Midbrain (tissue), 1 donor: Measurements from ENCODE around the gene PGLYRP2.

Source experiments
- DNase-seq: peaks from one replicate; lab custom pipeline; 2025; lab: John Stamatoyannopoulos, UW

The PGLYRP2 gene

DNA sequence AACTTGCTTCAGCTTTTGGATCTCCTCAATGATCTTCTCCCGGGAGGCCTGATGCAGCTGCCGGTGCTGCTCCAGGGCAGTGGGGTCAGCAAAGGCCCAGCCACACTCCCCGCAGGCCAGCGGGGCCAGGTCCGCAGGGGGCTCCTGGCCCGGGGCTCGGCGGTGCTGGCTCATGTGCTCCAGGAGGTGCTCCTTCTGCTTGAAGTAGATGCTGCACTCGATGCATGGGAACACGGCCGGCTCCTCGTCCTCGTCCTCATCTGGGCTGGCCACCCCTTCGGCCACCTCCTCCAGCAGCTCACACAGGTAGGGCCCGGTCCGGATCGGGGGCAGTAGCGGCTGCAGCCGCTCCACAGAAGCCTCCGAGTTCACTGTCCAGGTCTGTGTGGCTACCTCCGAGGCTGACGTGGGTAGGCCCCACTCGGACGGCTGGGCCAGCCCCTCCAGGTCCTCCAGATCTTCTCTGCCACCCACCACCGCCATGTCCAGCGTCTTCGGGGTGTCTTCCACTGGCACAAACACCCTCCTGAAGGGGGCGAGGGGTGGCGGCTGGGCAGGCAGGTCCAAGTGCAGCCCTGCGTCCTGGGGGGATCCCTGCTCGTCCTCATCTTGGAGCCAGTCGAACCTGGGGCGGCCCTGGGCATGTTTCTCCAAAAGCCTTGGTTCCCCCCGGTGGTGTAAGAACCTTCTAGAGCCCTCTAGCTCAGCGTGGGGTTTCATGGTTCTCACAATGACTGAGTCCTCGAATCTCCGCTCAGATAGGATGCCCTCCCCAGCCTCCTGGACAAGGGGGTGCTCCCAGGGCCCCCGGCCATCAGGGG is 39.3 kb downstream of the PGLYRP2 start:
- no peak for DNase-seq

DNA sequence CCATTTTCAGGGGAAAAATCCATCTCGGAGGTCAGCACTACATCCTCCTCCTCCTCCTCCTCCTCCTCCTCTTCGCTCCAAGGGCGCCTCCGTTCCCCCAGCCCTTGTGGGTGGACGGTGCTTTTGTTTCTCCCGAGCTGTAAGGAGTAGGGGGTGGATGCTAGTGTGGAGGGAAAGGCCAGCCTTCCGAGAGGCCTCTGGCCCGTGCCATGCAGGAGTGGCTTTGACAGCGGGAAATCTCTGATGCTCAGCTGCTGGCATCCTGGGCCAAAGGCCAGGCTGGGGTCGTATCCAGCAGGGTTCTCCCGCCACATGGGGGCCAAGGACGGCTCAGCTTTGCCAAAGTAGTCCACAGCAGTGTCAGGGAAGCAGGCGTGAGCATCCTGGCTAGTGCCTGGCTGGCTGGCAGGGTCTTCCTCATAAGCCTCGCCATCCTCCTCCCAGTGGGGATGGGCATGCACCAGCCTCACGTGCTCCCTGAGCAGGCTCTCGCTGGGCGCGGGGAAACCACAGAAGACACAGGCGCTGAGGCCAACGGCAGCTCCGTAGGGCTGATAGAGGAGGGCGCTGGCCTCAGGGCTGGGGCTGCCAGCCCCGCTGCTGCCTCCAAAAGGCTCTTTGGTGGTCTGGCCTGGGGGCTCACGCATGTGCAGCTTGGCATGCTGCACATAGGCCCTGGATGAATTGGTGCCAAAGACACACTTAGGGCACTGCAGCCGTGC is 40.1 kb downstream of the PGLYRP2 start:
- DNase-seq: no peak

DNA sequence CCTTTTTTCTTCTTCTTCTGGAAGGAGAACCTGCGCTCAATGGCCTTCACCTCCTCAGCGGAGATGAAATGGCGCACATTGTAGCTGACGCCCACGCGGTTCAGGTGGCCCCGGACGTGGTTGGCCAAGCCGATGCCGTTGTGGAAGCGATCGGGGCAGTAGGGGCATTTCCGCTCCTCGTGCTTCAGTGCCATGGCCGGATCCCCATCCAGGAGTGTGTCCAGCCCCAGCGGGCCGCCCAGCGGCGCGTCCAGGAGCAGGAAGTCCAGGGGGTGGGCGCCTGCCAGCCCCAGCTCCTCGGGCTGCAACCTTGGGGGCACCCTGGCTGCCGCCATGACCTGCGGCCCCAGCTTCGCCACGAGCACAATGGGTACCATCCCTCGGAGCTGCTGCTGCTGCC is 40.7 kb downstream of the PGLYRP2 start:
- DNase-seq: no peak

DNA sequence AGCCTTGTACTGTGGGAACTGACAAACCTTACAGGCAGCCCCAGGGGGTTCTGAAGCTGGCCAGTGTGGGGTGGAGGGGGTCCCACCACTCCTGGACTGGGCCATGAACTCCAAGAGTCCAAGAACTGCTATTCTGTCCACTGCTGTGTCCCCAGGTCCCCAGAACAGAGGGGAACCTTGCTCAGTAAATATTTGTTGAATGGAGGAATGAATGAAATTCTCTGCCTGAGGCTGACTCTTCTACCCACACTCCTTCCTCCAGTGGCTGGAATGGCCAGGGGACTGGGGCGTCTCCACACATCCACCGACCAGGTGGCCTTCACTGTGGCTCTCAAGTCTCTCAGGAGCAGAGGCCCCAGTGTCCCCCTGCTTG is 41.2 kb downstream of the PGLYRP2 start:
- no peak for DNase-seq

DNA sequence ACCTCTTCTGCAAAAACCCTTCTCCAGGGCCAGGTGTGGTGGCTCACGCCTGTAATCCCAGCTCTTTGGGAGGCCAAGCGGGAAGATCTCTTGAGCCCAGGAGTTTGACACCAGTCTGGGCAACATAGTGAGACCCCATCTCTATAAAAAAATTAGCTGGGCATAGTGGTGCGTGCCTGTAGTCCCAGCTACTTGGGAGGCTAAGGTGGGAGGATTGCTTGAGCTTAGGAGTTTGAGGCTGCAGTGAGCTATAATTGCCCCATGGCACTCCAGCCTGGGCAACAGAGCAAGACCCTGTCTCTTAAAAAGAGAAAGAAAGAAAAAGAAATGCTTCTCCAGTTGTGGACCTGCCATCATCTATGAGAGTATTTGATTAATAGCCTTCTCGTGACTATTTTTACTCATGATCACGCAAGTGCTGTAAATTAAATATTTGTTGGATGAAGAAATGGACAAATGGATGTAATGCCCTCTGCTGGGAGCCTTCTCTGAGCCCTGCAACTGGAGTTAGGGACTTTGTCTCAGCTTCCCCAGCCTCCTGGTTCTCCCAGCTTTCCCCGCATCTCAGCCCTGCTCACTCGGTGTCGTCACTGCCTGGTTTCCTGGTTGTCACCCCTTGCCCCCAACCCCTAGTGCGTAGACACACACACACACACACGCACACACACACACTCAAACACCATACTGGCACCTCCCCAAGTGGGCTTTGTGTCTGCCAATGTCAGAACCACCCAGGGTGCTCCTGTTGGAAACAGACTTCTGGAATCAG is 41.8 kb downstream of the PGLYRP2 start:
- no peak for DNase-seq

DNA sequence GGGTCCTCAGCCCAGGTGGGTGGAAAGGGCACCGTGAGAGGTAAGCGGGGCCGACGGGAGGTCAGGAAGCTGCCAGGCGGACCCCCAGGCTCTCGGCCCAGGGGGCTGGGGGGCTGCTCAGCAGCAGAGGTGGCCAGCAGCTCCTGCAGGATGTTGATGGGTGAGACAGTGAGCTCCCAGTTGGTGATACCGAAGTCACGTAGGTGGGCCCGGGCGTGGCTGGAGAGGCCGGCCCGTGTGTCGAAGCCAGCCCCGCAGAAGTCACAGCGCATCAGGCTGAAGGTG is 42.5 kb downstream of the PGLYRP2 start:
- DNase-seq: no peak

DNA sequence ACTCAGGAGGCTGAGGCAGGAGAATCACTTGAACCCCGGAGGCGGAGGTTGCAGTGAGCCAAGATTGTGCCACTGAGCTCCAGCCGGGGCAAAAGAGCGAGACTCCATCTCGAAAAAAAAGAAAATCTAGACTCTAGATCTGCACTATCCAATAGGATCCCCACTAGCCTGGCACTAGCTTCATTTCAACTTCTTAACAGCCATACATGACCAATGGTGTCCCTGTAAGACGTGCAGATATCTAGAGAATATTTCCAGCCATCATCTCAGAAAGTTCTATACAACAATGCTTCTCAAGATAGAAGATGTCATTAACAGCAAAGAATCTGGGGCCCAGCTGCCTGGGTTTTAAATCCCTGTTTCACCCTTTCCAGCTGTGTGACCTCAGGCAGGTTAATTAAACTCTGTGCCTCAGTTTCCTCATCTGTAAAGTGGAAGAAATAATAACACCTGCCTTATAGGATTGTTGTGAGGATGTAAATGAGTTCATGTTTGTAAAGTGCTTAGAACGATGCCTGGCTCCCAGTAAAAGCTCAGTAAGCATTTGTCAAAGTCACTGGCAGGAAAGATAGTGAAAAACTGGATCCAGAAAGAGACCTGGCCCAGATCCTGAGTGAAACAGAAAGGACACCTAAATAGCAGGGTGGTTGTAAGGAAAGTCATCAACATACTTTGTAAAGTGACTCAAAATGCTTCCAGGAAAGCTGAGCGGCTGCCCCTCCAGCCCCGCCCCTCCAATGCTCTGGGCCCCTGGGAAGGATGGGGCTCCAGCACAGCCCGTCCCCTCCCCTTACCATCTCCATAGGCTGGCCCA is 43.1 kb downstream of the PGLYRP2 start:
- no peak for DNase-seq

DNA sequence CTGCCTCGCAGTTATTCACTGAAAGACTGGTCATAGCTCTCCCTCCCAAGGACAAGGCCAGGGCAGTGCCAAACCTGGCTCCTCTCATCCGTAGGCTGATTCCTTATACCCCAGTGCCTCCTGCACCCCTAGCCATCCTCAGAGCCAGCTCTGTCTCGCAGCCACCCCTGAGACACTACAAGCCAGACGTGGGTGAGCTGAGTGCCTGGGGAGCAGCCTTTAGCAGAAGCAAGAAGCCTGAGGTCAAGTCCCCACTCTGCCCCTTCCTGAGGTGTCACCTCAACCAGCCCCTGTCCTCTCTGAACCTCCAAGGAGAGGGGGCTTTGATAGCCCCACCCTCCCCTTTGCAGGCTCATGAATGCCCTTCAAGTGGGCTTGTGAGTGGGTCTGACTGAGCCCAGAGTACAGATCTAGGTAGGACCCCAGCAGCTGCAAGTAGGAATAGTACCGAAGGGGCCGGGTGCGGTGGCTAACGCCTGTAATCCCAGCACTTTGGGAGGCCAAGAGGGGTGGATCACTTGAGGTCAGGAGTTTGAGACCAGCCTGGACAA is 45.7 kb downstream of the PGLYRP2 start:
- no peak for DNase-seq

DNA sequence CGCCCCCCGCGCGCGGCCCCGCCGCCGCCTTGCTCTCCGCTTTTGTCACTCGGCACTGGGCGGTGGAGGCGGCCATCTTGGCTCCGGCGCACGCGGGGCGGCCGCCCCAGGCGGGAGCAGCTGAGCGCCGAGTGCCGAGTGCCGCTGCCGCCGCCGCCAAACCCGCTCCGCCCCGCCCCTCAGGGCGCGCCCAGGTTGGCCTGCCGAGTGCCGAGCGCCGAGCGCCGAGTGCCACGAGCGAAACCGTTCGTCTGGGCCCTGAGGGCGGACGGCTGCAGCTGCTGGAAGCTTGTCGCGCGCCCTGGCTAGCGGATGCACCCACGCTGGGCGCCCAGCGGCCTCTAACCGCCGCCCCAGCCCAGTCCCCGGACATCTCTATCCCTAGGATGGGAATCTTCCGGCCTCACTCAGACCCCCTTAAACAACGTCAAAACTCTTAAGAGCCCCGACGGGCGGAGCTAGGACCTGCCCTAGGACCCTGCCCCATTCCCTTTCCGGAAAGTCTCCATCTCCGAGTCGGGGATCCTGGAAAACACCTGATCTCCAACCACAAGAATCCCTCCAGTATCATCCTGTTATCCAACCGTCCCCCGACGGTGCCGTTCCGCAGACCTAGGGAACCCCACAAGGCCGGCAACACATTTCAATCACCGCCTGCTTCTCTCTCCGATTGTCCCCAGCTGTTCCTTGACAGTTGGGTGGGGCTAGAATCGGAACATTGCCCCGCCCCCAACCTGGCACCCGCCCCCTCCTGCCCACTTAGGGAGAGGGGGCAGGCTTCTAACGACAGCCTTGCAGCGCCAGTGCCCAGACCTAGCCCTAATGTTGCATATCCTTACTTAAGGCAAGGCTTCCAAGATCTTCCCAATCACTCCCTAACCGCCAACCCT is 46.4 kb downstream of the PGLYRP2 start:
- DNase-seq: peak; percentile 91

DNA sequence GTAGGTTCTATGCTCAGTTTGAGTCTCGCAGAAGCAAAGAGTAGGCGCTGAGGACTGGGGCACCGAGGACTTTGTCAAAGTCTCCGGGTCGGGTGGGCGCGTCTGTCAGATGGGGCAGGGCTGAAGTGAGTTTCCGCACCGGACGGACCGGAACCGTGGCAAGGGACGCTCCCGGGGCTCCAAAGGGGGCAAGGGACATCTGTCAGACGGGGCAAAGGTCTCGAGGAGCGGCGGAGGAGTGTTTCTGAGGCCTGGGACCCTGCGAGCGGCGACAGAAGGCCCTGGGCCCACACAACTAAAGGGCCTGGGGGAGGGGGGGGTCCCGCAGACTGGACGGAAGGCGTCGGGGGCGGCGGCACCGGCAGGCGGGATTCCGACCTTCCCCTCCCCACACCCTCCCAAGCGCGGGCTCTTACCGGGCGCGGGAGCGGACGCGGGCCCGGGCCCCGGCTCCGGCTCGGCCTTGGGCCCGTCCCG is 47.2 kb downstream of the PGLYRP2 start:
- DNase-seq: no peak

DNA sequence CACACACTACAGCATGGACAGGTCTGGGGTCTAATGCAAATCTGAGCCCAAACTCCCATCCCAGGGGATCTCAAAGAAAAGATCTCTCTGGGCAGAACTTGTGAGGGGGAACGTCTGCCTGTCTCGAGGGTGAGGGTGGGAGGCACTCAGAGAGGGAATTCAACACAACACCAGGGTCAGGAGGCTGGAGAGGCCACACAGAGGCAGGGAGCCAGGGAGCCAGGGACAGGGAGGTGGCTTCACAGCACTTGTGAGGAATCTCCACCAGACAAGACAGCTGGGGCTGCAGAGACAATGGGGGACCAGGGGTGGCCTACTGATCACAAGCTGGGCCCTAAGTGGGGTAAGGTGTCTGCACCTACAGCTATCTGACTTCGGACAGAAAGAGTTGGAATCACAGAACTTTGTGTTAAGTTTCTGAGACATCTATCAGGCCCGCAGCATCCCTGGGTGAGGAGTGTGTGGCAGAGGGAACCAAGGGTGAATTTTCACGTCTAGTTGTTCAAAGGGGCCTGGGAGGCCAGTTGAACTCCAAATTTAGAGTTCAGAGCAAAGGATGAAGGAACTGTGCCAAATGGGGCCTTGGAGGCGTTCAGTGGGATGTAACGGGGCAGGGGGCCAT is 47.8 kb downstream of the PGLYRP2 start:
- DNase-seq: no peak

DNA sequence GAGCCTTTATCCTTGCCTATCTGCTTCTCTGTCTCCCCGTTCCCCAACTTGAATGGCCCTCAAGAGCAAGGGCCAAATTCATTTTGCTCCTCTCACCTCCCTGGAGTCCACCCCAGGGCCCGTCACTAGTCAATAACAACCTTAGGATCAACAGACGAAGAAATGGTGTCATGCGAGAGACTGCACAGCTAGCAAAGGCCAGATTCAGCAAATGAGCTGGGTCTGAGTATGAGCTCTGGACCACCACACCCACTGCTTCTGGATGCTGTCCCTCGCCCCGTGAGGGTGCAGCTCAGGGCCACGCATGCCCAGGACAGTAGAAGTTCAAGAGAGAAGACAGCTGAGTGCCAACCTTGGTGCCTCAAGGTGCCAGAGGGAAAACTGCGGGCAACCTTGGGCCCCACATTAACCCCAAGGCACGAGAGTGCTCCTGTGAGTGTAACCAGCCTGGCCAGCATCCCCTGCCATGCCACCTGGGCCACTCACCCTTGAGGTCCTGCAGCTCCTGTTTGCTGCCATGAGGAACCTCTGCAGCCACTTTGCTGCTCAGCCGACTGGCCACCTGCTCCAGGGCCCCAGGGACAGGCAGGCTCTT is 48.7 kb downstream of the PGLYRP2 start:
- no peak for DNase-seq

DNA sequence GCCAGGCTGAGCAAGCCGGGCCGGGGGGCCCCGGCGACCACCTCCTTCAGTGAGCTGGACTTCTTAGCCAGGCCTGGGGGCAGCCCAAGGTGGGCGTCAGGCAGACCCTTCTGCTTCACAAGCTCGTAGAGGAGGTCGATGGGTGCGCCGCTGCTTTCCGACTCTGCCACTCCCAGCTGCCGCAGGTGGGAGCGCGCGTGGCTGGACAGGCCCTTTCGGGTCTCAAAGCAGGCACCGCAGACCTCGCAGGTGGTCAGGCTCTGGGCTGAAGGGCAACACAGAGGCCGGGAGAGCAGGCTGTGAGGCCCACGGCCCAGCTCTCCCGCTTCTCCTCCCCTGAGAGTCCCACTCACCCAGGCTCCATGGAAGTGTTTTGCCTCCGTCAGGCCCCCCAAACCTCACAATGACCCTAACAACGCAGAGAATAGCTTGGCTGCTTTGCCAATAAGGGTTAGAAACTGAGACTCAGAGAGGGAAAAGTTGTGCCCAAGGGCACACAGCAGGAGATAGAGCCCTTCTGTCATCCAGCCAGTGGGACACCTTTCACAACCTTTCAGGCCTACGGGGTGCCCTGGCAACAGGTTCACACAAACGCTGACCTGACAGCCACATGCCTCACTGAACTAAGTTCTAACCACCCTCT is 49.4 kb downstream of the PGLYRP2 start:
- no peak for DNase-seq

DNA sequence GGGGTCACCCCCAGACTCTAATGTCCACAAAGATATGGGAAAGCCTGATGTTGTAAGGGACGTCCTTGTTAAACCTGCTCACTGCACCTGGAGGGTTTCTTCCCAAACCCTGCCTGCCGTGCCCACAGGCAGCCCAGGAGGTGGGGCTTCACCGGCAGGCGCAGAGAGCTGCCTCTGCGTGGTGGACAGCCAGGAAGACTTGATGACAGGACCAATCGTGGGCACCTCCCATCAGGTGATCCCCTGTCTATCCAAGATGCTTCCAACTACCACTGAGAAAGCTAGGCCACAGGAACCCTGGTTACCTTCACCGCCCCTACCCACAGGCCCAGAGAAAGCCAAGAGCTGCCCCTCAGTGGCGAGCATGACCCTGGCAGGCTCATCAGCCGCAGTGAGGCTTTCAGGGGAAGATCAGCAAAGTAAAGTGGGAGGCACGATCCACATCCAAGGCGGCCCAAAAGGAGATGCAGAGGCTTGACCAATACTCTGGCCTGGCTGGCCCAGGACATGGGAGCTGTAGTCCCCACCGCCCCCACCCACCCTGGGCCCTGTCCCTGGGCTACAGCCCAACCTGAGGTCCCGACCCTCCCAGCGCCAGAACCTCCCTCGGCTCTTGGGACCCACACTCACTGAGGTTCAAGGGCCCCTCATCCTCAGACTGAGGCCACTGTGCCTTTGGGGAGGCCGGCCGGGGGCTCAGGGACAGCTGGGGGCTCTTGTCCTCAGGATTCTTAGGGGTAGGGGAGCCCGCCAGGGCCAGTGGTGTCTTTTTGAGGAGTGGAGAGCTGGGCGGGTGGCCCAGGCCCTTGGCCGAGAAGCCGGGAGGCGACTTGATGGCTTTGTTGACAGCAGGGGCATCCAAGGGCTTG is 50.1 kb downstream of the PGLYRP2 start:
- DNase-seq: no peak

DNA sequence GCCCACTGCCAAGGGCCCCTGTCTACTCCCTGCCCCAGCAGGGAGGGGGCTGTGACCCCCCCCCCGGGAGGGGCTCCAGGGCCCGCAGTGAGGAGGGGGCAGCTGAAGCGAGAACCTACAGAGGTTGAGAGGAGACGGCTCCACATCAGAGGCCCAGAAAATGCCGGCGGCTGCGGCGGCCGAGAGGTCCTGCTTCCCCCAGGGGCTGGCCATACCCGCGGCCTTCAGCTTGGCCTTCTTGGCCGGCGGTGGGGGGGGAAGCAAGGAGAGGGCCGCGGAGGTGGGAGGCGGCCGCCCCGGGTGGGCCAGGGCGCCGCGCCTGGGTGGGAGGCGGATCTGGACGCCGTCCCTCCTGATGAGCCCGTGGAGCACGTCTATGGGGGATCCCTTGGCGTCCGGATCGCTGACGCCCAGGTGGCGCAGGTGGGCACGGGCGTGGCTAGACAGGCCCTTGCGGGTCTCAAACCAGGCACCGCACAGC is 51.3 kb downstream of the PGLYRP2 start:
- DNase-seq: no peak

DNA sequence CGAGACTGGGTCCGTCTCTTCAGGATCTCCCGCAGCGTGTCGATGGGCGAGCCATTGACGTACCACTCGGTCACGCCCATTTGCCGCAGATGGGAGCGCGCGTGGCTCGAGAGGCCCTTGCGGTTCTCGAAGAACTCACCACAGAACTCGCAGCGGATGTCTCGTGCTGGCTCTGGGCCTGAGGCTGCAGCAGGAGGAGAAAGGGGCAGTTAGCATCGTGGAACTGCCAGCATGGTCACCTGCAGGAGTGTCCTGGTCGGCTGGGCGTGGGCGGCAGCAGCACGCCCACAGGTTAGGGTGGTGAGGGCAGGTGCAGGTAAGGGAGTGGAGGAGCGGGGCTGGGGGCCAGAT is 52.0 kb downstream of the PGLYRP2 start:
- DNase-seq: no peak

DNA sequence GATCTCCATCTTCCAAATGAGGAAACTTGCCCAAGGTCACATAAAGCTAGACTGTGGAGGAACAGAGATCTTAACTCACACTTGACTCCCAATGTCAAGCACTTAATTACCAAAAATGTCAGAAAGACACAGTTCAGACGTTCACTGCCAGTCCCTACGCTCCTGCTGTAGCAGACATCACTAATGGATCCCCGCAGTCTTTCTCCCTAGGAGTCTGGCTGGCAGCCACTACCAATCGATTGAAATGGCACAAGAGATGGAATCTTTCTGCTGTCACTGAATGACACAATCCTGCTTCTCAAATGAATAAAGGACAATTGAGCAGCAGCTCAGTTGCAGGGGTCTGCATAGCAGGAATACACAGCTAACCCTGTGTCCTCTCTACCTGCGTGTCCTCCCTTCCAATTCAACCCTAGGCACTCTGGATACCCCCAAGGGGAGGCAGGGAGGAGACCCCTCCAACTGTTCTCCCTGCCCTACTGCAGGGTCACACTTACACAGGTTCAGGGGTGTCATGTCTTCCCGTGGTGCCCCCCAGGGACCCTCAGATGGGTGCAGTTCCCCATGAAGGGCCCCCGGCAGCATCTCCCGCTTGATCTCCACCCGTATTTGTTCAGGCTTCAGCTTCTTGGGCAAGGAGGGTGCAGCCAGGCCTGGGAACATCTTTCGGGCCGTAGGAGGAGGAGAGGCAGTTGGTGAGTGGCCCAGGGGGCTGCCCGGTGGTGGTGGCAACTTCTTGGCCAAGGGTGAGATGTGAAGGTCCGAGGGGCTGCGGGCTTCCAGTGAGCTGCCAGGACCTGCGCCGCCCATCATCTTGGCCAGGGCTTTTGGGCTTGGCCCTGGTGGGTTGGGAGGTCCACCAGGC is 52.6 kb downstream of the PGLYRP2 start:
- DNase-seq: no peak
